Measurements from ENCODE around the gene HNRNPUL1.

HNRNPUL1 gene

GRCh38 chr19:41353466-41354342, 89.5 kb downstream of the HNRNPUL1 start, which contains the start of gene TGFB1:
TSS of gene TGFB1 (minus strand) at chr19:41353922. CDS start at chr19:41353044, 878 bp downstream.
- DNase-seq (ENCODE audit: low spot score), result peak; percentile 72

GRCh38 chr19:41354343-41354953, 90.3 kb downstream of the HNRNPUL1 start:
- no peak for DNase-seq (ENCODE audit: low spot score)

- DNase-seq (ENCODE audit: low spot score), result no peak
Observed at GRCh38 chr19:41355035-41355434, 90.9 kb downstream of the HNRNPUL1 start.

GRCh38 chr19:41355802-41356201, 91.6 kb downstream of the HNRNPUL1 start:
- DNase-seq (ENCODE audit: low spot score), result no peak

DNA sequence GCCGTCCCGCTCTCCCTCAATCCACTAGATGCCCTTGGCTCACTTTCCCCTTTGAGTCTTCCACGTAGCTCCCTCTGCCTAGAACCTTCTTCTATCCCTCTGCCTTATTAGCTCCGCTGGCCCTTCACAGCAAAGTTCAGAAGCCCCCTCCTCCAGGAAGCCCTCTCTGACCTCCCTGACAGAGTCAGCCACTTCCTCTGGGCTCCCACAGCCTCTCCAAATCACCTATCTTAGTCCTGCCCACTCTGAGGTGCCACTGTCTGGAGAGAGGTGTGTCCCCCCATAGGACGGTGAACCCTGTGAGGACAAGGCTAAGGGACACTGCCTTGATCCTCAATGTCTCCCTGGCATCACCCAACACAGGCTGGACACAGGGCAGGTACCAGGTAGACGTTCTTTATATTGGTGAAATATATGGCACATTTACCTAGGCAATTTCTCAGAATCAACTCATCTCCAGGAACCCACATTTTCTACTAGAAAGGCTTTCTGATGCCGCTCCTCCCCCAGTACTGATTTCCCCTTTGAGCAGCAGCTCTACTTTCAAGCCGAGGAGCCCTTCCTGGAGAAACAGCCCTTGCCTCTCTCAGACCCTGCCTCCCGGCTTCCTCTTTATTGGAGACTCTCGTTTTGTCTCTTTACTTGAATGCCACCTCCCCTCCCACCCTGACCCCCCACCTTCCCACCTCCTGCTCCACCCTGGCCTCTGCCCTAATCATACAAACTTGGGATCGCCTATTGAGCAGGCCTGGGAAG, 93.0 kb downstream of the HNRNPUL1 start:
- DNase-seq (ENCODE audit: low spot score), result no peak

Data from Ammon's horn (tissue), 1 donor.